Measurements from ENCODE around the gene UBE2D3.
A peak's percentile ranks its signal among the peaks of the same experiment; 100 is the strongest.

Gene UBE2D3

GRCh38 chr4:102849579-102850104, 22.3 kb upstream of the UBE2D3 start:
- Mint-ChIP-seq H3K27me3 (no peaks in the 10 kb centered on the region), H3K27ac (no peak overlapping the region), H3K36me3 (peaks cover 5% of the 10 kb centered on the region), H3K9me3 (peaks cover 5% of the 10 kb centered on the region), H3K4me1 (no peaks in the 10 kb centered on the region), H3K4me3 (no peak overlapping the region)
- CTCF ChIA-PET, result interaction anchor here (1.0 kb wide), 1 partner anchor 158 kb away, joined by 3 read pairs; no protein-coding TSS in a partner anchor
- DNase-seq, result no peak

- Mint-ChIP-seq H3K27ac (no peak overlapping the region), H3K9me3 (peaks cover 5% of the 10 kb centered on the region), H3K36me3 (peaks cover 5% of the 10 kb centered on the region), H3K4me1 (no peaks in the 10 kb centered on the region), H3K27me3 (no peaks in the 10 kb centered on the region), H3K4me3 (no peak overlapping the region)
- CTCF ChIA-PET, result no interaction called here
- no peak for DNase-seq
Observed at GRCh38 chr4:102847687-102848086, 20.3 kb upstream of the UBE2D3 start.

- no peak overlapping the region for H3K27ac Mint-ChIP-seq
- H3K9me3 Mint-ChIP-seq, result peaks cover 5% of the 10 kb centered on the region
- CTCF ChIA-PET, result no interaction called here
- H3K36me3 Mint-ChIP-seq, result peaks cover 5% of the 10 kb centered on the region
- H3K27me3 Mint-ChIP-seq, result no peaks in the 10 kb centered on the region
- no peak for DNase-seq
- H3K4me3 Mint-ChIP-seq, result no peak overlapping the region
- H3K4me1 Mint-ChIP-seq, result no peaks in the 10 kb centered on the region
Observed at GRCh38 chr4:102843938-102844337, 16.6 kb upstream of the UBE2D3 start.

GRCh38 chr4:102843273-102843672, 15.9 kb upstream of the UBE2D3 start:
- Mint-ChIP-seq H3K4me3 (no peak overlapping the region), H3K27ac (no peak overlapping the region), H3K27me3 (no peaks in the 10 kb centered on the region), H3K4me1 (no peaks in the 10 kb centered on the region), H3K36me3 (peaks cover 5% of the 10 kb centered on the region), H3K9me3 (peaks cover 2% of the 10 kb centered on the region)
- DNase-seq, result no peak
- CTCF ChIA-PET, result no interaction called here

GRCh38 chr4:102842367-102842766, 15.0 kb upstream of the UBE2D3 start:
- no peak overlapping the region for H3K4me3 Mint-ChIP-seq
- CTCF ChIA-PET, result no interaction called here
- H3K4me1 Mint-ChIP-seq, result no peaks in the 10 kb centered on the region
- no peaks in the 10 kb centered on the region for H3K27me3 Mint-ChIP-seq
- H3K27ac Mint-ChIP-seq, result no peak overlapping the region
- peaks cover 2% of the 10 kb centered on the region for H3K9me3 Mint-ChIP-seq
- peaks cover 7% of the 10 kb centered on the region for H3K36me3 Mint-ChIP-seq
- no peak for DNase-seq

GRCh38 chr4:102836596-102836995, 9.2 kb upstream of the UBE2D3 start:
- peaks cover 11% of the 10 kb centered on the region for H3K4me1 Mint-ChIP-seq
- H3K27me3 Mint-ChIP-seq, result no peaks in the 10 kb centered on the region
- DNase-seq, result no peak
- H3K9me3 Mint-ChIP-seq, result no peaks in the 10 kb centered on the region
- H3K36me3 Mint-ChIP-seq, result peaks cover 8% of the 10 kb centered on the region
- CTCF ChIA-PET, result no interaction called here
- no peak overlapping the region for H3K4me3 Mint-ChIP-seq
- no peak overlapping the region for H3K27ac Mint-ChIP-seq

GRCh38 chr4:102832667-102833066, 5.3 kb upstream of the UBE2D3 start:
- H3K4me1 Mint-ChIP-seq, result peaks cover 27% of the 10 kb centered on the region
- H3K27me3 Mint-ChIP-seq, result peaks cover 1% of the 10 kb centered on the region

GRCh38 chr4:102832105-102832504, 4.8 kb upstream of the UBE2D3 start:
- CTCF ChIA-PET, result interaction anchor here (0.8 kb wide), 1 partner anchor 23 kb away, joined by 3 read pairs; no protein-coding TSS in a partner anchor

More at GRCh38 chr4:102832667-102833066, 5.3 kb upstream of the UBE2D3 start:
- Mint-ChIP-seq H3K27ac (no peak overlapping the region), H3K36me3 (peaks cover 4% of the 10 kb centered on the region), H3K9me3 (no peaks in the 10 kb centered on the region), H3K4me3 (no peak overlapping the region)
- no peak for DNase-seq
- CTCF ChIA-PET, result no interaction called here

GRCh38 chr4:102829803-102830202, 2.5 kb upstream of the UBE2D3 start:
- Mint-ChIP-seq H3K27ac (no peak overlapping the region), H3K27me3 (peaks cover 5% of the 10 kb centered on the region), H3K9me3 (no peaks in the 10 kb centered on the region), H3K4me1 (peaks cover 27% of the 10 kb centered on the region), H3K4me3 (no peak overlapping the region), H3K36me3 (peaks cover 4% of the 10 kb centered on the region)
- DNase-seq, result no peak
- CTCF ChIA-PET, result no interaction called here

More at GRCh38 chr4:102832105-102832504, 4.8 kb upstream of the UBE2D3 start:
- H3K9me3 Mint-ChIP-seq, result no peaks in the 10 kb centered on the region
- no peak overlapping the region for H3K27ac Mint-ChIP-seq
- peaks cover 4% of the 10 kb centered on the region for H3K36me3 Mint-ChIP-seq
- H3K4me3 Mint-ChIP-seq, result no peak overlapping the region
- peaks cover 27% of the 10 kb centered on the region for H3K4me1 Mint-ChIP-seq
- DNase-seq, result no peak
- H3K27me3 Mint-ChIP-seq, result peaks cover 5% of the 10 kb centered on the region

GRCh38 chr4:102828497-102828808, 1.1 kb upstream of the UBE2D3 start:
- Mint-ChIP-seq H3K27ac (no peak overlapping the region), H3K9me3 (no peaks in the 10 kb centered on the region), H3K36me3 (peaks cover 11% of the 10 kb centered on the region), H3K4me1 (peaks cover 34% of the 10 kb centered on the region), H3K27me3 (peaks cover 5% of the 10 kb centered on the region), H3K4me3 (no peak overlapping the region)
- no peak for DNase-seq
- CTCF ChIA-PET, result interaction anchor here (0.9 to 4.3 kb wide), 5 partner anchors 25 to 190 kb away, joined by 3 to 26 read pairs (median 3); partner anchors contain the start of genes CISD2 and MANBA

GRCh38 chr4:102827674-102828496, 534 bp upstream of the UBE2D3 start:
- Mint-ChIP-seq H3K27me3 (peaks cover 5% of the 10 kb centered on the region), H3K27ac (no peak overlapping the region), H3K4me1 (peaks cover 37% of the 10 kb centered on the region), H3K9me3 (no peaks in the 10 kb centered on the region), H3K4me3 (no peak overlapping the region), H3K36me3 (peaks cover 17% of the 10 kb centered on the region)
- CTCF ChIA-PET, result interaction anchor here (0.6 to 4.3 kb wide), 6 partner anchors 24 to 397 kb away, joined by 3 to 26 read pairs (median 3); partner anchors contain the start of genes CISD2 and MANBA
- DNase-seq, result peak; percentile 100

GRCh38 chr4:102826105-102826889, 1.1 kb downstream of the UBE2D3 start:
- Mint-ChIP-seq H3K36me3 (peaks cover 26% of the 10 kb centered on the region), H3K4me3 (no peak overlapping the region), H3K9me3 (no peaks in the 10 kb centered on the region), H3K27ac (no peak overlapping the region), H3K4me1 (peaks cover 44% of the 10 kb centered on the region), H3K27me3 (peaks cover 5% of the 10 kb centered on the region)
- no peak for DNase-seq
- CTCF ChIA-PET, result interaction anchor here (0.7 to 4.3 kb wide), 4 partner anchors 42 to 273 kb away, joined by 3 to 26 read pairs (median 4); partner anchors contain the start of genes BDH2 and CISD2

- CTCF ChIA-PET, result interaction anchor here (0.7 to 4.3 kb wide), 4 partner anchors 43 to 274 kb away, joined by 3 to 26 read pairs (median 4); partner anchors contain the start of genes BDH2 and CISD2
- no peak overlapping the region for H3K27ac Mint-ChIP-seq
- H3K4me3 Mint-ChIP-seq, result no peak overlapping the region
- peaks cover 33% of the 10 kb centered on the region for H3K36me3 Mint-ChIP-seq
- H3K9me3 Mint-ChIP-seq, result no peaks in the 10 kb centered on the region
- DNase-seq, result peak; percentile 43
- H3K4me1 Mint-ChIP-seq, result peaks cover 52% of the 10 kb centered on the region
- peaks cover 5% of the 10 kb centered on the region for H3K27me3 Mint-ChIP-seq
Observed at GRCh38 chr4:102825261-102826091, 1.9 kb downstream of the UBE2D3 start.

All from activated naive CD4-positive, alpha-beta T cell treated with anti-CD3 and anti-CD28 coated beads, Interleukin-2, amount 10 ng/mL, durations not matched to agents 7 days and 5 days (primary cell).